Fibroblast of upper back skin (primary cell): Measurements from ENCODE around the gene KMT5C.

Experiments used
- DNase-seq: peaks from one replicate; pipeline ENCODE4 v3.0.0-alpha.2; 2013

The KMT5C gene

GRCh38 chr19:55339105-55339888, at the start of gene KMT5C:
KMT5C (plus strand) TSS chr19:55339876; CDS start chr19:55341937, 2,061 bp downstream.
- DNase-seq: peak; percentile 100

DNA sequence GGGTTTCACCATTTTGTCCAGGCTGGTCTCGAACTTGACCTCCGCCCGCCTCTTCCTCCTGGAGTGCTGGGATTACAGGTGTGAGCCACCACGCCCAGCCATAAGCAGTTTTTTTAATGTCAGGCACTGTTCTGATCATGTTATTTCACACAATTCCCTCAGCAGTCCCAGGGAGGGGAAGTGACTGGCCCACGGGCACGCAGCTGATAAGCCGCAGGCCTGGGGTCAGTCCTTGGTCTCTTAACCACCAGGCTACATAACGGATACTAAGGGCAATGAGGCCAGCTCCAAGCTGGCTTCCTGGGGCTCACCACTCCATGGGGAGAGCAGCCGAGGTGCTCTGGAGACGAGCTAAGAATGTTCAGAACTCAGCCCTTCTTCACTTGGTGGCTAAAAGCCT, 42.4 kb upstream of the KMT5C start:
- no peak for DNase-seq

DNA sequence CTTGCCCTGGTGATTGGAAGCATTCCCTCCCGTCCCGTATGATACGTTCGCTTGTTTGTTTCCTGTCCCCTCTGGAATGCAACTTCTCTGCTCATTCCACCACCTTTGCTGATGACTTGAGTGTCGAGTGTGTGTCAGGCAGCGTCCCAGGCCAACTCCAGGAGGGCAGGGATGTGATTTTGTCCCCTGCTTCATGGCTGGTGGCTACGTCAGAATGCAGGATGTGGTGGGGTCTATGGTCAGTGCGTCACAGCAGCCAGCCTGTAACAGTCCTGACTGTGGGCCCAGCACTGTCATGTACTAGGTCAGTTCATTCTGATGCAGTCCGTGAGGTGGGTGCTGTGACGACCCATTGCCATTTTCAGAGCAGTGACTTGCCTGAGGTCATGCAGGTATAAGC, 39.7 kb upstream of the KMT5C start:
- DNase-seq: no peak

DNA sequence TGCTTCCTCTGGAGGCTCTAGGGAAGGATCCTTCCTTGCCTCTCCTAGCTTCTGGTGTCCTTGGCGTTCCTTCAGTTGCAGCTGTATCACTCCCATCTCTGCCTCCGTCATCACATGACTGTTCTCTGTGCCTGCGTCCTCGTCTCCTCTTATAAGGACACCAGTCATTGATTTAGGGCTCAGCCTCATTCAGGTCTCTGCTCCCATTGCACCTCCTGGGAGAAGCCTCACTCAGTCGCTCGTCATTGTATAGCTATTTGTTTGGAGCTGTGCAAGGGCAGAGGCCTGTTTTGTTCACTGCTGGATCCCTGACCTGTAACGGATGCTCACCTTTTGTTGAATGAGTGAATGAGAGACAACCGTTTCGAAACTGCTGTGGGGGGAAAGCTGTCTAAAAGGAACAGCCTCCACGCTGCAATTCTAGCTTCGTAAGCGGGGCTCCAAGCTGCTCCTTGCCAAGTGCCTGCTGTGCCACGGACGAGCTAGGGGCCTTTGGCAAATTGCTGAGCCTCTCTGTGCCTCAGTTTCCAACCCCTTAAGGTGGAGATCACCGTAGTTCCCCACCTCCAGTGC, 38.7 kb upstream of the KMT5C start:
- no peak for DNase-seq

DNA sequence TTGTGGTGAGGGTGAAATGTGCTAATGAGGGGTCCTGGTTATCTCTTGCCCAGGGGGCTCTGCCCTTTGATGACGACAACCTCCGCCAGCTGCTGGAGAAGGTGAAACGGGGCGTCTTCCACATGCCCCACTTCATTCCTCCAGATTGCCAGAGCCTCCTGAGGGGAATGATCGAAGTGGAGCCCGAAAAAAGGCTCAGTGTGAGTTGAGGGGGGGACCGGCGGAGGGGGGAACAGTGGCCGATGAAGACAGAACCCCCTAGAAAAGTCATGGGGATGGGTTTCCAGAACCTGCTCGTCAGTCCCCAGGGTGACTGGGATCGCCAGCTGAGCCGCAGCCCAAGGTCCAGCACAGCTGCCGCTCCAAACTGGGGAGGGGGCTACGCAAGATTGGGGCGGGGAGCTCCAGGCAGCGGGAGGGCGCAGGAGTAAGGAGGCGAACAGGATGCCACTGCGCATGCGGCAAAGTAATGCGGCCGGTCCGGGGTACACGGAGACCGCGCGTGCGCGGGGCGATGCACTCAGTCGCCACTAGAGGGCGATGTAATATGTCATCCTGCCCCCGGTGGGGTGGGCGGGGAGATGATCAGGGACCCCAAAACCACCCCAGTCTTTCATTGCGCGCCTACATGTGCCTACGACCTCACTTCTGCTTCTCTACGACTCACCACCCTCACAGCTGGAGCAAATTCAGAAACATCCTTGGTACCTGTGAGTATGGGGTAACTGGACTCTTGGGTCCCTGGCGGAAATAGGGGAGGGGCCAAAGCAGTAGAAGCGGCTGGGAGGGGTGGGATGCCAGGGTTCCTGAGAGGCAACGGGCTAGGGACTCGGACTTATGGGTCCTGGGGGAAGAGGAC, 38.0 kb upstream of the KMT5C start:
- DNase-seq: peak; percentile 78

GRCh38 chr19:55302318-55302703, 37.4 kb upstream of the KMT5C start:
- no peak for DNase-seq

- no peak for DNase-seq
Observed at GRCh38 chr19:55303477-55303876, 36.2 kb upstream of the KMT5C start.

GRCh38 chr19:55304279-55304978, 35.2 kb upstream of the KMT5C start:
- DNase-seq: no peak

DNA sequence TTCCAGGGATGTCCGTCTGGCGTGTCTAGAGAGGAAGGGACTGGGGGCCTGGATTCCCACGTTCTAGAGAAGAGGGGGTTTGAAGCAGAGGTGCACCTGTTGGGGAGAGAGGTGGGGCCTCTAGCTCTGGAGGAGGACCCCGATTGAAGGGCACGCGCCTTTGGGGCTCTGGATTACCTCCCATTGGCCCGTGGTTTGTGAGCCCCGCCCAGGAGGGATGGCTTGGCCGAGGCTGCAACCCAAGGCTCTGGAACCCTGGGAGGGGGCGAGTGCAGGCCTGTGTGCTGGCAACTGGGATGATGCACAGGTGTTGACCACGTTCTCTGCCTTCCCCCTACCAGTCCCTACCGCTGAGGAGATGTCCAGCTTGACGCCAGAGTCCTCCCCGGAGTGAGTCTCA, 34.7 kb upstream of the KMT5C start:
- no peak for DNase-seq

GRCh38 chr19:55305491-55305890, 34.2 kb upstream of the KMT5C start:
- peak; percentile 10 for DNase-seq

DNA sequence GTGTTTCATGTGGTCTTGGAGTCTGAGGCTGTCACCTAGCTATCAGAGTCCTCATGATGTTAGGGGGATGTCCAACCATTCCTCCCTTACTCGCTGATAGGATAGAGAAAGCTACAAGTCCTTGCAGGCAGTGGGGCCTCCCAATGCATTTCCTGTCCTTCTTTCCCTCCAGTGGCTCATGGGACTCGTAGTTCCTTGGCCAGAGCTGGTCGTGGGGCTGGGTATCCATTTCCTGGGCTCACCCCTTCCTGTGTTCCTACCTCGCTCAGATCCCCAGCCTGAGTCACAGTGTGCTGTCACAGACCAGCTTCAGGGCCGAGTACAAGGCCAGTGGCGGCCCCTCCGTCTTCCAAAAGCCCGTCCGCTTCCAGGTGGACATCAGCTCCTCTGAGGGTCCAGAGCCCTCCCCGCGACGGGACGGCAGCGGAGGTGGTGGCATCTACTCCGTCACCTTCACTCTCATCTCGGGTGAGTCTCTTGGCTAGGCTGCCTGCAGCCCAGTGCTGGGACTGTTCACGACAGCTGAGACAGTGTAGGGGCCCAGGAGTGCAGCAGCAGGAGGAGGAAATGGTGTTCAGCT, 33.6 kb upstream of the KMT5C start:
- no peak for DNase-seq

- DNase-seq: no peak
Observed at GRCh38 chr19:55306712-55307111, 33.0 kb upstream of the KMT5C start.

DNA sequence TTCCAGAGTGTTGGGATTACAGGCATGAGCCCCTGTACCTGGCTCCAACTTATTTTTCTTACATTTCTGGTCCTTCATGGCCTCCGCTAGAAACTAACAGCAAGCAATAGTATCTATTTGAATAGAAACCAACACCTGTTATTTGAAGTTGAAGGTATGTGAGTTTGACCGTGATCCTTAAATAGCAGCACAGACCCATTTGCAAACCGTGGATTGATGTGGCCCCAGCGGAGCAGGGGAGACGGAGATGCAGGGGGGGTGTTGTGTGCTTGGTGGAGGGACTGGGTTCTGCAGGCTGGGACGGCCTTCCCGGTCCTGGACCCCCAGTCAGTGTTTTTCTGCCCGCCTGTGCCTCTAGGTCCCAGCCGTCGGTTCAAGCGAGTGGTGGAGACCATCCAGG, 31.4 kb upstream of the KMT5C start:
- no peak for DNase-seq

- DNase-seq: no peak
Observed at GRCh38 chr19:55309448-55309847, 30.2 kb upstream of the KMT5C start.

GRCh38 chr19:55310498-55310897, 29.2 kb upstream of the KMT5C start:
- no peak for DNase-seq

DNA sequence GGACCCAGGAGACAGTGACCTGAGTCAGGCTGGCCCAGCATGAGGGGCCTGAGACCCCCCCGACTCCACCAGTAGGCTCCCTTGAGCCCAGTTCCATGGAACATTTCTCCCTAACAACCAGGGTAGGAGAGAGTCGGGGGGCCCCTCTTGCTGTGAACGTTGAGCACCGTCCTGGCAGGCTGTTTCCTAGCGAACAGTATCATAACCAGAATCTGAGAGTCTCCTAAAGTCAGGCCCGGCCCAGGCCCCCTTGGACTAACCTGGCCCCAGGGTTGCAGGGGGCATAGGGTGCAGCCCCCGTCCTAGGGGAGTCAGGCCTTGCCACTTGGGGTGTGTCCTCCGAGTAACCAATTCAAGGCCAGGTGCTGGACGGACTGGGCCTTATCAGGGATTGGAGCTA, 28.3 kb upstream of the KMT5C start:
- no peak for DNase-seq

DNA sequence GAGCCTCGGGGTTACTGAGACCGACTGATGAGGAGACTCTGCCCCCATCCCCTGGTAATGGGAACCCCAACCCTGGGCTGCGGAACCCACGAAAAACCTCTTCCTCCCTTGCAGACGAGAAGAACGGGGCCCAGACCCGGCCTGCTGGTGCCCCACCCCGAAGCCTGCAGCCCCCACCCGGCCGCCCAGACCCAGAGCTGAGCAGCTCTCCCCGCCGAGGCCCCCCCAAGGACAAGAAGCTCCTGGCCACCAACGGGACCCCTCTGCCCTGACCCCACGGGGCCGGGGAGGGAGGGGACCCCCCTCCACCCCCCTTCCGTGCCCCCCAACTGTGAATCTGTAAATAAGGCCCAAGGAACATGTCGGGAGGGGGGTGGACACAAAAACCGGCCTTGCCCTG, 27.9 kb upstream of the KMT5C start:
- DNase-seq: no peak

DNA sequence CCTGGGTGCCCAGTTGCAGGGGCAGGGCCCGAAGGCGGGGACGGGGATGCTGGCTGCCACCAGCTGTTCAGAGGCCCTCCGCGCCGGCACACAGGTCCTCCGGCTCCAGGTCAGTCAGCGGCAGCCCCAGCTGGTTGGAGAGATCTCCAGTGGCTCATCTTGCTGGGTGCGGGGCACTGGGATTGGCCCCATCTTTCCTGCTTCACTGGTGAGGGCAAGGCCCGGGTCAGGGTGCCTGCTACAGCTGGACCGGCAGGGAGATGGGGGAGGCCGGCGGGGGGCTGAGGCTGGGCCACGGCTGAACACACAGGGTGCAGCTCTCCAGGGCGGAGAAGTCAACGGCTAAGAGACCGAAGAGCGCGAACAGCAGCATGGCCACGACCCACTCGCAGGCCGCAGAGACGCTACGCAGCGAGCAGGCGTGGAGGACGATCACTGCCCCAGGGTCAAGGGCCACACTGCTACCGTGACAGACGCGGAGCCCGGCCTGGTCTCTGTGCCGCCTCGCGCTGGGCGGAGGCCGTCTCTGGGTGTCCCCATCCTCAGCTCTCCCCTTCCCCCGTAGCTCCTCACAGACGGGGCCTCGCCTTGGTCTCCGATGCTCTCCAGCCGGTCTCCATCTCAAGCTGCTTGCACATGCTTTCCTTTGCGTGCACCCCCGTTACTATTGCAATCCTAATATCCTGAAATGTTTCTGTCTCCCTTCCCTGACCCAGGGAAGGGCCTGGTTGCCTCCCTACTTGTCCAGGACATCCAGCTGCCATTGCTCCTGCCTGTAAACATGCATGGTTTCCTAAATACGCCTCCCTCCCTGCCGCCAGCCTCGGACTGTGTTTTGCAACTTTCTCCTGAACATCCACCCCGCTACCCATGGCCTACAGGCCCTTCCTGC, 26.8 kb upstream of the KMT5C start:
- DNase-seq: no peak

GRCh38 chr19:55314396-55314795, 25.3 kb upstream of the KMT5C start:
- no peak for DNase-seq

- DNase-seq: no peak
Observed at GRCh38 chr19:55315956-55316525, 23.6 kb upstream of the KMT5C start.

- no peak for DNase-seq
Observed at GRCh38 chr19:55316646-55317045, 23.0 kb upstream of the KMT5C start.
